ENCODE results near the gene FBN1.

- TF ChIP-seq ZNF639 (tag by site-specific recombination; IDR thresholded peaks at IDR 0.05) (no peak), REST (tag by site-specific recombination; IDR thresholded peaks at IDR 0.05) (no peak), ZSCAN4 (tag by site-specific recombination; IDR thresholded peaks at IDR 0.05) (no peak), ZBTB7A (tag by site-specific recombination; IDR thresholded peaks at IDR 0.05; ENCODE audit: low read depth) (no peak), ZNF704 (tag by site-specific recombination; IDR thresholded peaks at IDR 0.05) (no peak), CTCF (tag by site-specific recombination; IDR thresholded peaks at IDR 0.05) (no peak), BCL11A (tag by site-specific recombination; IDR thresholded peaks at IDR 0.05; ENCODE audit: low read depth) (no peak), ZBTB26 (tag by site-specific recombination; optimal IDR thresholded peaks at IDR 0.05) (no peak), PBX3 (CRISPR knock-in tag; IDR thresholded peaks at IDR 0.05) (no peak), PRDM10 (tag by site-specific recombination; IDR thresholded peaks at IDR 0.05) (no peak), ZNF366 (tag by site-specific recombination; conservative IDR thresholded peaks at IDR 0.05) (no peak), ZBTB21 (tag by site-specific recombination; IDR thresholded peaks at IDR 0.05) (no peak), ZNF830 (tag by site-specific recombination; IDR thresholded peaks at IDR 0.05; ENCODE audit: low read depth) (no peak), ZNF292 (tag by site-specific recombination; IDR thresholded peaks at IDR 0.05; ENCODE audit: borderline replicate concordance, low read depth) (no peak)
Observed at GRCh38 chr15:48637639-48638038, 7.9 kb downstream of the FBN1 start.

Measured in HEK293 (cell line).